OCI-LY1 (cell line): ENCODE data around the gene ZBTB20.

Source experiments
- H2AFZ ChIP-seq: fragments of 200-600 bp; sonication (generic), shearing (Covaris generic); 2 replicates; pipeline ENCODE4 v1.6.0; 2014; ENCODE audit warnings: antibody characterized with exemption, mild to moderate bottlenecking, low read length
- H3F3A ChIP-seq: fragments of 200-600 bp; sonication (generic), shearing (Covaris generic); 2 replicates; pipeline ENCODE4 v1.6.0; 2014; ENCODE audit warnings: mild to moderate bottlenecking, antibody characterized with exemption, low read length, moderate library complexity; ENCODE audit not compliant: insufficient read depth
- H3K27ac ChIP-seq: fragments of 200-600 bp; sonication (generic); 2 replicates; pipeline ENCODE4 v1.5.1; 2014; ENCODE audit warnings: low read length, mixed run types, mild to moderate bottlenecking, low read depth; ENCODE audit not compliant: poor library complexity, severe bottlenecking
- H3K27me3 ChIP-seq: fragments of 200-600 bp; sonication (generic); 2 replicates; pipeline ENCODE4 v1.6.0; 2014; ENCODE audit warnings: antibody characterized with exemption, mild to moderate bottlenecking, low read length, moderate library complexity; ENCODE audit not compliant: insufficient read depth
- H3K36me3 ChIP-seq: fragments of 200-600 bp; sonication (generic); 2 replicates; pipeline ENCODE4 v1.6.1; 2014; ENCODE audit warnings: mild to moderate bottlenecking, antibody characterized with exemption, low read length, moderate library complexity, mixed read lengths; ENCODE audit not compliant: insufficient read depth
- H3K4me1 ChIP-seq: fragments of 200-600 bp; sonication (generic); 2 replicates; pipeline ENCODE4 v1.5.1; 2014; ENCODE audit warnings: mild to moderate bottlenecking, low read length, moderate library complexity; ENCODE audit not compliant: insufficient read depth, severe bottlenecking
- H3K4me2 ChIP-seq: fragments of 200-600 bp; sonication (generic), shearing (Covaris generic); 2 replicates; pipeline ENCODE4 v1.6.1; 2014; ENCODE audit warnings: low read length
- H3K4me3 ChIP-seq: fragments of 200-600 bp; sonication (generic); 2 replicates; pipeline ENCODE4 v1.5.1; 2014; ENCODE audit warnings: low read length, low read depth, mild to moderate bottlenecking, mixed read lengths; ENCODE audit not compliant: poor library complexity, severe bottlenecking
- H3K79me2 ChIP-seq: fragments of 200-600 bp; shearing (Covaris generic); 2 replicates; pipeline ENCODE4 v1.6.1; 2016; ENCODE audit warnings: mixed run types, low read length, mixed read lengths; ENCODE audit not compliant: insufficient read depth
- H3K9ac ChIP-seq: fragments of 200-600 bp; sonication (generic), shearing (Covaris generic); 2 replicates; pipeline ENCODE4 v1.6.1; 2014; ENCODE audit warnings: mild to moderate bottlenecking, low read length, mixed read lengths
- H3K9me2 ChIP-seq: fragments of 200-600 bp; sonication (generic), shearing (Covaris generic); 2 replicates; pipeline ENCODE4 v1.6.1; 2014; ENCODE audit warnings: low read depth, mild to moderate bottlenecking, low read length, mixed read lengths
- H3K9me3 ChIP-seq: fragments of 200-600 bp; shearing (Covaris generic); 2 replicates; pipeline ENCODE4 v1.6.1; 2014; ENCODE audit warnings: low read length, mixed read lengths
- H4K20me1 ChIP-seq: fragments of 200-600 bp; sonication (generic), shearing (Covaris generic); 2 replicates; pipeline ENCODE4 v1.6.0; 2016; ENCODE audit warnings: mild to moderate bottlenecking, low read length; ENCODE audit not compliant: insufficient read depth
- EZH2 ChIP-seq: fragments of 200-600 bp; sonication (generic), shearing (Covaris generic); IDR thresholded peaks from 2 replicates; pipeline ENCODE4 v1.8.0; 2017; ENCODE audit warnings: borderline replicate concordance, mixed run types, mild to moderate bottlenecking, antibody characterized with exemption, low read length, moderate library complexity, mixed read lengths
- TF ChIP-seq, protein P1 (sequence below): fragments of 200-600 bp; sonication (generic), shearing (Covaris generic); IDR thresholded peaks from 2 replicates; pipeline ENCODE4 v1.5.1; 2017; ENCODE audit warnings: mild to moderate bottlenecking, antibody characterized with exemption, low read length, moderate library complexity, mixed read lengths

ZBTB20 gene

DNA sequence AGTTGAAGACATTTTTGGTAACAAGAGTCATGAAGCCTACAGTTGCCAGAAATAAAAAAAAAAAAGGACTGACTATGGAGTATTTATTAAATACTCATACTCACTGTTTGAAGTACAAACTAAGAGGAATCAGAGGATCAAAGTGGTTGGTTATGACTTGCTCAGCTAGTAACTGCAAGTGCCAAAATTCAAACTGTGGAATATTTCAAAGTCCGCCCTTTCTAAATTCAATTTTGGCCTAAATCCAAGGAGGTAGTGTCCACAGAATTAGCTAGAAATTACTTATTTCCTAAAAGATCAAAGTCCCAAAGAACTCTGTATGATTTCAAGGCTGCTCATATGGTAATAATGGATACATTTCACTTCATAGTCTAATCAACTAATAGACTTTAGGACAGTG is 274.5 kb downstream of the ZBTB20 start:
- Histone ChIP-seq H3K27ac (no peak overlapping the region), H4K20me1 (no peaks in the 10 kb centered on the region), H3K79me2 (no peaks in the 10 kb centered on the region), H3K4me2 (no peak overlapping the region), H3K9me2 (no peaks in the 10 kb centered on the region), H3K36me3 (no peaks in the 10 kb centered on the region), H3K9me3 (no peaks in the 10 kb centered on the region), H3K4me3 (no peak overlapping the region), H3K27me3 (no peaks in the 10 kb centered on the region), H3K9ac (no peak overlapping the region), H3F3A (no peaks in the 10 kb centered on the region), H2AFZ (no peak overlapping the region), H3K4me1 (no peaks in the 10 kb centered on the region)
- TF ChIP-seq EZH2 = no peak
- TF ChIP-seq, protein P1, sequence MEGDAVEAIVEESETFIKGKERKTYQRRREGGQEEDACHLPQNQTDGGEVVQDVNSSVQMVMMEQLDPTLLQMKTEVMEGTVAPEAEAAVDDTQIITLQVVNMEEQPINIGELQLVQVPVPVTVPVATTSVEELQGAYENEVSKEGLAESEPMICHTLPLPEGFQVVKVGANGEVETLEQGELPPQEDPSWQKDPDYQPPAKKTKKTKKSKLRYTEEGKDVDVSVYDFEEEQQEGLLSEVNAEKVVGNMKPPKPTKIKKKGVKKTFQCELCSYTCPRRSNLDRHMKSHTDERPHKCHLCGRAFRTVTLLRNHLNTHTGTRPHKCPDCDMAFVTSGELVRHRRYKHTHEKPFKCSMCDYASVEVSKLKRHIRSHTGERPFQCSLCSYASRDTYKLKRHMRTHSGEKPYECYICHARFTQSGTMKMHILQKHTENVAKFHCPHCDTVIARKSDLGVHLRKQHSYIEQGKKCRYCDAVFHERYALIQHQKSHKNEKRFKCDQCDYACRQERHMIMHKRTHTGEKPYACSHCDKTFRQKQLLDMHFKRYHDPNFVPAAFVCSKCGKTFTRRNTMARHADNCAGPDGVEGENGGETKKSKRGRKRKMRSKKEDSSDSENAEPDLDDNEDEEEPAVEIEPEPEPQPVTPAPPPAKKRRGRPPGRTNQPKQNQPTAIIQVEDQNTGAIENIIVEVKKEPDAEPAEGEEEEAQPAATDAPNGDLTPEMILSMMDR = no peak

DNA sequence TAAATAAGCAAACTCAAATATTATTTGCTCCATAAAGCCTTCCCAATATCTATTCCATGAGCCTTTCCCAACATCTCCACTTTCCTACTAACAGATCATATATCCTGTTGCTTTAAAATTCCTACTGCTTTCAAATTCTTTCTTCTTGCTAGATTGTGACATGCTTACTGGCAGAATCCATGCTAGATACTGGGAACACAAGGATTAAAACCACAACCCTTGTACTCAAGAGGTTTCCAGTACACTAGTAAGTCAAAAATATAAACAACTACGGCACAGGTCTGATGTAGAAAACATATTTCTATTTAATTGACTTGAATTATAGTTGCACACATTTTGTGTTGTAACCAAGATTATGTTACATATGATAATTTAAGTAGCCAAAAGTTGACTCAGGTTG is 275.0 kb downstream of the ZBTB20 start:
- Histone ChIP-seq H3K27me3 (no peaks in the 10 kb centered on the region), H3K36me3 (no peaks in the 10 kb centered on the region), H3K4me1 (no peaks in the 10 kb centered on the region), H3F3A (no peaks in the 10 kb centered on the region), H3K9me3 (no peaks in the 10 kb centered on the region), H3K9ac (no peak overlapping the region), H3K4me3 (no peak overlapping the region), H3K9me2 (no peaks in the 10 kb centered on the region), H2AFZ (no peak overlapping the region), H3K79me2 (no peaks in the 10 kb centered on the region), H3K4me2 (no peak overlapping the region), H3K27ac (no peak overlapping the region), H4K20me1 (no peaks in the 10 kb centered on the region)
- TF ChIP-seq EZH2 = no peak
- TF ChIP-seq, protein P1 = no peak

DNA sequence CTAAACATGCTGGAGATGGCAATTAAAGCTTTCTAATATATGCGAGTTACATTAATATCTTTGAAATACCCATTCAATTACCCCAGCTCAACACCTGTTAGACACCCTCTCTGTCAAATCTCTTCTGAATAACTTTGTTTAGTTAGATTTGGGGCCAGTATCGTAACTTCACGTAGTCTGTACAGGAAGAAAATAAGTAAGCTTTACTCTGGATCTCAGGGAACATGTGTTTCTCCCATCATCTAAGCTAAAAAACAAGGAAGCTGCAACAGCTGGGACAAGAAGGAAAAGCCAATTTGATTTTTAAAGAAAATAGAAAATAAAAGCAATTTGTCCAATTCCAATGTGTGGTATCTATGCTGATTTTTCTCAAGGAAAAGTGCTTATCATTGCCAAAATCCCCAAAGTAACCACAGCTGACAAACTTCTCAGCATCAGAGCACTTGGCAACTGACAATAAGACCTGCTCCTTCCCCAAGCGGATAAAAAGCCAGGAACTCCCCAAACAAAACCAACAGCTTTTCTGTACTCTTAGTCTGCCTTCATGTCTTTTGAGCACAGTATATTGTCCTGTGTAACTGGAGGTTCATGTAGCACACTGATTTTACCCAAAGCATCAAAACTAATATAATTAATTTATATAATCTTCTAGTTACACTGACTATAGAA is 279.1 kb downstream of the ZBTB20 start:
- Histone ChIP-seq H3K9me3 (no peaks in the 10 kb centered on the region), H2AFZ (no peak overlapping the region), H4K20me1 (no peaks in the 10 kb centered on the region), H3K4me2 (no peak overlapping the region), H3K36me3 (no peaks in the 10 kb centered on the region), H3K4me3 (no peak overlapping the region), H3K4me1 (peaks cover 5% of the 10 kb centered on the region), H3K9ac (no peak overlapping the region), H3K79me2 (no peaks in the 10 kb centered on the region), H3K27ac (no peak overlapping the region), H3K27me3 (no peaks in the 10 kb centered on the region), H3K9me2 (no peaks in the 10 kb centered on the region), H3F3A (no peaks in the 10 kb centered on the region)
- TF ChIP-seq EZH2 = no peak
- TF ChIP-seq, protein P1 = no peak
